ENCODE results near the gene CBX6.

GRCh38 chr22:38881464-38881871 is 9.5 kb upstream of the CBX6 start:
- TF ChIP-seq POLR2A (IDR thresholded peaks at IDR 0.05; ENCODE audit: low read length), result no peak
- no peak for TF ChIP-seq GATA1 (IDR thresholded peaks at IDR 0.05; ENCODE audit: low read depth, low read length)

Data from erythroblast (primary cell).